Neural cell (in vitro differentiated cells): ENCODE measurements around the gene ADGRD1. TPM values are rescaled to one million over a fixed set of nuclear protein-coding genes. Genes with fewer than 3 reads are reported as not detected.

ENCODE experiments used
- H2AFZ ChIP-seq: fragments of 200-600, 300-800 bp; sonication (generic), shearing (Covaris generic); 2 replicates; pipeline ENCODE4 v1.6.0; 2014; ENCODE audit warnings: low read depth, mild to moderate bottlenecking, antibody characterized with exemption, low read length, moderate library complexity
- H3F3A ChIP-seq: fragments of 200-600 bp; shearing (Covaris generic); 2 replicates; pipeline ENCODE4 v1.6.1; 2016; ENCODE audit warnings: mild to moderate bottlenecking, moderate library complexity, mixed read lengths, antibody characterized with exemption, low read length; ENCODE audit not compliant: insufficient read depth, poor library complexity, severe bottlenecking
- H3K27ac ChIP-seq: fragments of 200-600, 300-800 bp; sonication (generic), shearing (Covaris generic); 2 replicates; pipeline ENCODE4 v1.5.1; 2014; ENCODE audit warnings: mild to moderate bottlenecking, low read length, moderate library complexity
- H3K27me3 ChIP-seq: fragments of 300-800, 200-600 bp; sonication (generic), shearing (Covaris generic); 2 replicates; pipeline ENCODE4 v1.6.0; 2014; ENCODE audit warnings: mild to moderate bottlenecking, low read depth, low read length, moderate library complexity; ENCODE audit not compliant: insufficient read depth
- H3K36me3 ChIP-seq: fragments of 300-800, 200-600 bp; sonication (generic), shearing (Covaris generic); 2 replicates; pipeline ENCODE4 v1.5.1; 2014; ENCODE audit warnings: mild to moderate bottlenecking, antibody characterized with exemption, low read length, moderate library complexity; ENCODE audit not compliant: insufficient read depth
- H3K4me2 ChIP-seq: fragments of 300-800, 200-600 bp; sonication (generic), shearing (Covaris generic); 2 replicates; pipeline ENCODE4 v1.6.0; 2014; ENCODE audit warnings: mild to moderate bottlenecking, low read length
- H3K4me3 ChIP-seq: fragments of 300-800, 200-600 bp; sonication (generic), shearing (Covaris generic); 2 replicates; pipeline ENCODE4 v1.5.1; 2014; ENCODE audit warnings: mild to moderate bottlenecking, low read length, moderate library complexity
- H3K79me2 ChIP-seq: fragments of 200-600 bp; shearing (Covaris generic); replicated peaks from 2 replicates; pipeline ENCODE4 v1.6.0; 2014; ENCODE audit warnings: mild to moderate bottlenecking, low read length, moderate library complexity; ENCODE audit not compliant: insufficient read depth
- H3K9ac ChIP-seq: fragments of 300-800, 200-600 bp; sonication (generic), shearing (Covaris generic); 2 replicates; pipeline ENCODE4 v1.6.1; 2016; ENCODE audit warnings: mild to moderate bottlenecking, low read length, mixed read lengths
- H3K9me2 ChIP-seq: fragments of 200-600 bp; shearing (Covaris generic); 2 replicates; pipeline ENCODE4 v1.6.1; 2016; ENCODE audit warnings: mild to moderate bottlenecking, low read length, mixed read lengths; ENCODE audit not compliant: insufficient read depth
- H3K9me3 ChIP-seq: fragments of 200-600, 300-800 bp; sonication (generic), shearing (Covaris generic); 2 replicates; pipeline ENCODE4 v1.6.1; 2016; ENCODE audit warnings: mild to moderate bottlenecking, mixed run types, low read length, moderate library complexity, mixed read lengths
- H4K20me1 ChIP-seq: fragments of 200-600 bp; shearing (Covaris generic); 2 replicates; pipeline ENCODE4 v1.6.1; 2016; ENCODE audit warnings: mild to moderate bottlenecking, mixed run types; ENCODE audit not compliant: insufficient read depth
- CTCF ChIP-seq: fragments of 450-650 bp; IDR thresholded peaks from 2 replicates; pipeline ENCODE4 v1.5.1; 2014; ENCODE audit warnings: antibody characterized with exemption, mild to moderate bottlenecking, moderate library complexity; ENCODE audit not compliant: poor library complexity, severe bottlenecking
- EP300 ChIP-seq: fragments of 450-650 bp; conservative IDR thresholded peaks from 2 replicates; pipeline ENCODE4 v1.6.1; 2014; ENCODE audit warnings: antibody characterized with exemption, mild to moderate bottlenecking, moderate library complexity; ENCODE audit not compliant: poor library complexity, severe bottlenecking
- EZH2 ChIP-seq: fragments of 200-600, 300-800 bp; shearing (Covaris generic), sonication (generic); IDR thresholded peaks from 2 replicates; pipeline ENCODE4 v1.6.1; 2014; ENCODE audit warnings: antibody characterized with exemption, low read length, borderline replicate concordance, mild to moderate bottlenecking; ENCODE audit not compliant: insufficient read depth, poor library complexity, severe bottlenecking
- MXI1 ChIP-seq: fragments of 450-650 bp; conservative IDR thresholded peaks from 2 replicates; pipeline ENCODE4 v1.6.1; 2014; ENCODE audit warnings: antibody characterized with exemption, mild to moderate bottlenecking; ENCODE audit not compliant: poor library complexity, severe bottlenecking
- POLR2AphosphoS5 ChIP-seq: IDR thresholded peaks from 2 replicates; pipeline ENCODE4 v1.6.1; 2012
- RAD21 ChIP-seq: fragments of 450-650 bp; conservative IDR thresholded peaks from 2 replicates; pipeline ENCODE4 v1.6.1; 2014; ENCODE audit warnings: antibody characterized with exemption, mild to moderate bottlenecking, moderate library complexity
- REST ChIP-seq: IDR thresholded peaks from 2 replicates; pipeline ENCODE4 v1.6.1; 2012; ENCODE audit warnings: borderline replicate concordance
- SMC3 ChIP-seq: fragments of 450-650 bp; conservative IDR thresholded peaks from 2 replicates; pipeline ENCODE4 v1.6.1; 2014; ENCODE audit warnings: antibody characterized with exemption, mild to moderate bottlenecking, moderate library complexity; ENCODE audit not compliant: poor library complexity
- TAF1 ChIP-seq: IDR thresholded peaks from 2 replicates; pipeline ENCODE4 v1.6.1; 2012; ENCODE audit warnings: low read depth
- polyA plus RNA-seq: library from polyadenylated mRNA; depleted of rRNA; stranded (reverse); fragments of >200 nt; gene quantifications from 2 replicates; pipeline ENCODE4 v1.2.3, GENCODE V29; 2014

Gene ADGRD1
- polyA plus RNA-seq, 1 donor from 2014 or later, result 1.7 TPM

GRCh38 chr12:130944878-130945277, 8.8 kb upstream of the ADGRD1 start:
- H3K9ac ChIP-seq, result no peak overlapping the region
- H3K79me2 ChIP-seq, result no peaks in the 10 kb centered on the region
- no peak overlapping the region for H2AFZ ChIP-seq
- H3K27me3 ChIP-seq, result no peaks in the 10 kb centered on the region
- no peaks in the 10 kb centered on the region for H3F3A ChIP-seq
- no peak overlapping the region for H3K4me2 ChIP-seq
- H3K36me3 ChIP-seq, result no peaks in the 10 kb centered on the region
- H4K20me1 ChIP-seq, result no peaks in the 10 kb centered on the region
- H3K27ac ChIP-seq, result no peak overlapping the region
- H3K9me3 ChIP-seq, result no peaks in the 10 kb centered on the region
- no peak overlapping the region for H3K4me3 ChIP-seq
- TF ChIP-seq CTCF (no peak), EP300 (no peak), REST (no peak), SMC3 (no peak), EZH2 (no peak), TAF1 (no peak), POLR2AphosphoS5 (no peak), RAD21 (no peak), MXI1 (no peak)
- no peaks in the 10 kb centered on the region for H3K9me2 ChIP-seq

- Histone ChIP-seq H3K4me3 (no peak overlapping the region), H4K20me1 (no peaks in the 10 kb centered on the region), H3F3A (no peaks in the 10 kb centered on the region), H3K9me2 (no peaks in the 10 kb centered on the region), H3K79me2 (no peaks in the 10 kb centered on the region), H3K4me2 (no peak overlapping the region), H3K27ac (no peak overlapping the region), H3K9ac (no peak overlapping the region), H3K9me3 (no peaks in the 10 kb centered on the region), H2AFZ (no peak overlapping the region), H3K36me3 (no peaks in the 10 kb centered on the region), H3K27me3 (no peaks in the 10 kb centered on the region)
- TF ChIP-seq EZH2 (no peak), SMC3 (no peak), REST (no peak), TAF1 (no peak), RAD21 (no peak), MXI1 (no peak), POLR2AphosphoS5 (no peak), CTCF (no peak), EP300 (no peak)
Observed at GRCh38 chr12:130945786-130946492, 7.8 kb upstream of the ADGRD1 start.
